ENCODE data around the gene CASP10. TPM values are rescaled to one million over a fixed set of nuclear protein-coding genes. Genes with fewer than 3 reads are reported as not detected.
A peak's percentile ranks its signal among the peaks of the same experiment; 100 is the strongest.
"Not testable (repeated sequence)": the region's sequence is repeated elsewhere in the genome, so short reads cannot be mapped to it uniquely, and the experiment has no call there.

The CASP10 gene
- polyA plus RNA-seq, 1 experiment = 2.6 TPM

GRCh38 chr2:201148434-201148990, 34.4 kb upstream of the CASP10 start:
- no peaks in the 10 kb centered on the region for H3K9me3 ChIP-seq (ENCODE audit: control insufficient read depth, insufficient read depth, low read length)
- DNase-seq (ENCODE audit: low read depth, low spot score) = no peak
- no peak for TF ChIP-seq CTCF (IDR thresholded peaks at IDR 0.05; ENCODE audit: low read depth, low read length)
- peak overlapping the region; percentile 69 for H3K27ac ChIP-seq (ENCODE audit: low read depth, low read length)
- no peak overlapping the region for H3K4me3 ChIP-seq (ENCODE audit: low read depth, low read length)
- POLR2A ChIA-PET = interaction anchor here (2.4 kb wide), 1 partner anchor 32 kb away, joined by 9 read pairs; the partner anchor contains the start of gene CFLAR
- CTCF ChIA-PET = interaction anchor here (1.6 to 3.0 kb wide), 2 partner anchors 10 to 30 kb away, joined by 8 to 14 read pairs; no protein-coding TSS in a partner anchor
- H3K27me3 ChIP-seq (ENCODE audit: control insufficient read depth, insufficient read depth, low read length) = no peaks in the 10 kb centered on the region

GRCh38 chr2:201149064-201149820, 33.7 kb upstream of the CASP10 start:
- CTCF ChIA-PET = interaction anchor here (1.6 to 3.0 kb wide), 2 partner anchors 9 to 30 kb away, joined by 8 to 14 read pairs; no protein-coding TSS in a partner anchor

GRCh38 chr2:201149821-201150165, 33.1 kb upstream of the CASP10 start:
- ChIA-PET POLR2A (interaction anchor here (2.4 kb wide), 1 partner anchor 33 kb away, joined by 9 read pairs; the partner anchor contains the start of gene CFLAR), CTCF (interaction anchor here (1.2 to 3.0 kb wide), 3 partner anchors 8 to 248 kb away, joined by 3 to 14 read pairs (median 8); no protein-coding TSS in a partner anchor)
- not testable (repeated sequence) for H3K4me3 ChIP-seq (ENCODE audit: low read depth, low read length); H3K27me3 ChIP-seq (ENCODE audit: control insufficient read depth, insufficient read depth, low read length); H3K9me3 ChIP-seq (ENCODE audit: control insufficient read depth, insufficient read depth, low read length); DNase-seq (ENCODE audit: low read depth, low spot score)
- peak overlapping the region; percentile 48 for H3K27ac ChIP-seq (ENCODE audit: low read depth, low read length)

More at GRCh38 chr2:201149064-201149820, 33.7 kb upstream of the CASP10 start:
- peak overlapping the region; percentile 69 for H3K27ac ChIP-seq (ENCODE audit: low read depth, low read length)
- H3K27me3 ChIP-seq (ENCODE audit: control insufficient read depth, insufficient read depth, low read length) = no peaks in the 10 kb centered on the region
- no peak overlapping the region for H3K4me3 ChIP-seq (ENCODE audit: low read depth, low read length)
- no peak for DNase-seq (ENCODE audit: low read depth, low spot score)
- no peak for TF ChIP-seq CTCF (IDR thresholded peaks at IDR 0.05; ENCODE audit: low read depth, low read length)
- POLR2A ChIA-PET = interaction anchor here (2.4 kb wide), 1 partner anchor 33 kb away, joined by 9 read pairs; the partner anchor contains the start of gene CFLAR
- H3K9me3 ChIP-seq (ENCODE audit: control insufficient read depth, insufficient read depth, low read length) = no peaks in the 10 kb centered on the region

GRCh38 chr2:201150454-201151020, 32.4 kb upstream of the CASP10 start:
- CTCF ChIA-PET = interaction anchor here (0.8 to 3.0 kb wide), 4 partner anchors 8 to 249 kb away, joined by 3 to 14 read pairs (median 4); no protein-coding TSS in a partner anchor
- DNase-seq (ENCODE audit: low read depth, low spot score) = no peak
- no peak overlapping the region for H3K4me3 ChIP-seq (ENCODE audit: low read depth, low read length)
- no peaks in the 10 kb centered on the region for H3K27me3 ChIP-seq (ENCODE audit: control insufficient read depth, insufficient read depth, low read length)
- POLR2A ChIA-PET = interaction anchor here (0.9 to 2.4 kb wide), 4 partner anchors 20 to 34 kb away, joined by 3 to 9 read pairs (median 4); partner anchors contain the start of gene CFLAR
- TF ChIP-seq CTCF (IDR thresholded peaks at IDR 0.05; ENCODE audit: low read depth, low read length) = no peak
- no peaks in the 10 kb centered on the region for H3K9me3 ChIP-seq (ENCODE audit: control insufficient read depth, insufficient read depth, low read length)
- H3K27ac ChIP-seq (ENCODE audit: low read depth, low read length) = peak overlapping the region; percentile 79

GRCh38 chr2:201151127-201151981, 31.6 kb upstream of the CASP10 start:
- no peaks in the 10 kb centered on the region for H3K27me3 ChIP-seq (ENCODE audit: control insufficient read depth, insufficient read depth, low read length)
- no peaks in the 10 kb centered on the region for H3K9me3 ChIP-seq (ENCODE audit: control insufficient read depth, insufficient read depth, low read length)
- H3K27ac ChIP-seq (ENCODE audit: low read depth, low read length) = peak overlapping the region; percentile 82
- POLR2A ChIA-PET = interaction anchor here (0.6 to 1.0 kb wide), 4 partner anchors 21 to 50 kb away, joined by 3 to 4 read pairs (median 3); no protein-coding TSS in a partner anchor
- no peak for TF ChIP-seq CTCF (IDR thresholded peaks at IDR 0.05; ENCODE audit: low read depth, low read length)
- peak; percentile 39 for DNase-seq (ENCODE audit: low read depth, low spot score)
- CTCF ChIA-PET = interaction anchor here (0.8 to 1.3 kb wide), 2 partner anchors 24 to 246 kb away, joined by 3 to 6 read pairs; no protein-coding TSS in a partner anchor
- H3K4me3 ChIP-seq (ENCODE audit: low read depth, low read length) = no peak overlapping the region

All from AG04450 (cell line).